GM18873 (cell line): ENCODE data around the gene TEX12.
"Not testable (repeated sequence)": the region's sequence is repeated elsewhere in the genome, so short reads cannot be mapped to it uniquely, and the experiment has no call there.

Source experiments
- ATAC-seq: cut with Tn5 transposase; IDR thresholded peaks from one replicate; pipeline ENCODE4 v1.9.1; 2021; ENCODE audit warnings: mild to moderate bottlenecking, moderate library complexity, moderate number of reproducible peaks; ENCODE audit not compliant: unreplicated experiment, low FRiP score

TEX12 gene

DNA sequence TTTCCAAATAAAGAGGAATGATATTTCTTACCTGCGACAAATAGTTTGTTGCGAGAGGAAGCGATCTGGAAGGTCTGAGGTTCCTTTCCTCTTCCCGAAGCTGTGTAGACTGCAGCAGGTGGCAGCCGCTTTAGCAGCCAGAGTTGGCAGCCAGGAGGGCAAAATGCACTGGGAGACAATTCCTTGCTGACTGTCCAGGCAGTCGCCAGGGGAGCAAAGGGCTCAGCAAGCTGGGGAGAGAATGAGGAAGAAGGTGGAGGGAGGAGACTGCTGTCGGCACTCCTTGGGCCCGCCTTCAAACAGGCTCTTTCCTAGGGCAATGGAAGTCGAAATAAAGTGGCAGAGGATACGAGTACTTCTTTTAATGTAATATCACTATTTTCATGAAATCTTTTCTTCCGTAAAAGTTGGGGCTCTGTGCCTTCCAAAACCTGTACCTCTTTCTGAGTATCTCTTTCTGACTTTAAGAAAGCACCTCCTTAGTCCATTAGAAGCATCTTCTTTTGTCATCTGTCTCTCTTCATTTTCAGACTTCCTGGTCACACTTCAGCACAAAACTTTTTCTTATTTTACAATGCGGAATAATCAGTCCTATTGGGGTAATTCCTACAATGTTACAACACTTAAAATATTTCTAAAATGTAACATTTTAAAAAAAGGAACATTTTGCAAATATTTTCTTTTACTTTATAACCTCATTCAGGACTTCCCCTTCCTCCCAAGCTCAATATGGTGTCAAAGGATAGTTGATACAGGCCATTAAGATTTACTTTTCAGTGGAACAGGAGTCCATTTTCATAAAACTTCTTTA, 3.1 kb upstream of the TEX12 start, which contains the start of gene IL18:
IL18 (minus strand) TSS at position 220 of the 811 bp plus-strand sequence. CDS start 9,041 bp downstream, outside the sequence.
- no peak for ATAC-seq

GRCh38 chr11:112165049-112165448, 2.1 kb upstream of the TEX12 start:
- ATAC-seq, result no peak

DNA sequence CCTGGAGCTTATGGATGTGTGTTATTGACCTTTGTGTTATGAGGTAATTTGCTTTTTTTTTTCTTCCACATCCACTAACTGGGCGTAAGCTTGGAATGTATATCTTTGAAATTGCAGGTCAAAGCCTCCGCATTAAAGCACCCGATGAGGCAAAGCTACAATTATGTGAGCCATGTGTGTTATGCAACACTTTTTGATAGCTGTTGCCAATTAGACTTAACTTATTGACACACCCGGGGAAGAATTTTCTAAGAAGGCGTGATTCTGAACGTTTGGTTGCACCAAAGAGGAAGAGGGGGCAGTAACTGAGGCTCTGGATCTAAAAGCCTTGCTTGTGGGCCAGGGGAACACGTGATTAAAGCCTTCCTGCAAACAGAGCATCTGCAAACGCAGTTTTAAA, 610 bp upstream of the TEX12 start:
- no peak for ATAC-seq

- ATAC-seq, result no peak
Observed at GRCh38 chr11:112172362-112172994, 5.3 kb downstream of the TEX12 start.

- ATAC-seq, result no peak
Observed at GRCh38 chr11:112173152-112173551, 6.0 kb downstream of the TEX12 start.

GRCh38 chr11:112174789-112175598, 7.8 kb downstream of the TEX12 start, which contains the start of gene BCO2:
BCO2 (plus strand) TSS chr11:112175512; CDS start chr11:112175602, 90 bp downstream.
- no peak for ATAC-seq

GRCh38 chr11:112175599-112175952, 8.4 kb downstream of the TEX12 start:
- ATAC-seq, result no peak

DNA sequence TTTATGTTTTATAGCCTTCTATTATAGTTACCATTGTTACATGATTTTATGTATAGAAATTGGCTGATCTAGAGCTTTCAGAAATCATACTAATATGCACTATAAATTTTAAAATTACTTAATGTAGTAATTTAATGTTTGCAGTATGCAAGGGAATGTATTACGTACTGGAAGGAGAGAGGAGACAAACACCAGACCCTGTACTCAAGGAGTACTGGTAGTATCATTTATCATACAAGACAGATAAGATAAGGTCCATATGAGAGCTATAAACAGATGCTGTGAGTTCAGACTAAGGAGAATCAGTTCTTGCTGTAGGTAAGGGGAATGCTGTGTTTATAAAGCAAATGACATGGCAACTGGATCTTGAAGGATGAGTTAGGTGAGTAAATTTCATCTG, 8.9 kb downstream of the TEX12 start:
- ATAC-seq, result no peak

GRCh38 chr11:112177589-112177988, 10.4 kb downstream of the TEX12 start:
- no peak for ATAC-seq

GRCh38 chr11:112178428-112178827, 11.3 kb downstream of the TEX12 start:
- no peak for ATAC-seq

GRCh38 chr11:112178936-112179335, 11.8 kb downstream of the TEX12 start:
- no peak for ATAC-seq

- peak; percentile 63 for ATAC-seq
Observed at GRCh38 chr11:112179601-112180000, 12.4 kb downstream of the TEX12 start.

- no peak for ATAC-seq
Observed at GRCh38 chr11:112182867-112183266, 15.7 kb downstream of the TEX12 start.

DNA sequence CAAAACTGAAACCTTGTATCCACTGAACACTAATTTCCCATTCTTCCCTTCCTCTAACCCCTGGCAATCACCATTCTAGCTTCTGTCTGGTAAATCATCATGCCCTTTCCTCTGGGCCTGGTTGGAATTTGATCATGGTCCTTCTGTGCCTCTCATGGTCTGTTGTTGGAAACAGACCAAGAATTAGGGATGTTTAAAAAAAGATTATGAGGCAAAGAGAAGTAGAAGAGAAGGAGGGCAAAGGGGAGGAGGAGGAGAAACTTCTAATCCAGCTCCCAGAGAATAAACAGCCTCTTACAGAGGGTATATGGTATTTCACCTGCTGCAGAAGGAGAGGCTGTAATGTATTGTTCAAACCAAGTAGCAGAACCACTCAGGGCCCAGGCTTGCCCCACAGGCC, 18.7 kb downstream of the TEX12 start:
- no peak for ATAC-seq

DNA sequence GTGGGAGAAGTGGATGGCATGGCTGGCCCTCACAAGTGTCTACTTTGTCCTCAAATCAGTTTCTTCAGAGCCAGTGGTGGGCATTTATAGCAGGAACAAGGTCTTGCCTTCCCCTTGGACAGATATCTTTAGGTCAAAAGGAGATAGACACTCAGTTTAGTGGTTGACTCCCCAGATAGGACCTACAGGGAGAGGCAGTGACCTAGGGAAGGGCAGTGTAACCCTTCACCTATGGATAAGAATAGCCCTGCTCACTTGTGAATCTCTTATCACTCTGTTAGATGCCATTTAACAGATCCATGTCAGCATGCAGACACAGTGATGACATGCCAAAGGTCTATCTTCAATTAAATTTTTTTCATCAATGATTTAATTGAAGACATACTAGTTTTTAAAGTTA, 19.1 kb downstream of the TEX12 start:
- ATAC-seq, result no peak

- not testable (repeated sequence) for ATAC-seq
Observed at GRCh38 chr11:112195113-112195512, 27.9 kb downstream of the TEX12 start.

GRCh38 chr11:112195951-112196351, 28.8 kb downstream of the TEX12 start:
- ATAC-seq, result no peak

GRCh38 chr11:112196519-112197087, 29.4 kb downstream of the TEX12 start:
- no peak for ATAC-seq

DNA sequence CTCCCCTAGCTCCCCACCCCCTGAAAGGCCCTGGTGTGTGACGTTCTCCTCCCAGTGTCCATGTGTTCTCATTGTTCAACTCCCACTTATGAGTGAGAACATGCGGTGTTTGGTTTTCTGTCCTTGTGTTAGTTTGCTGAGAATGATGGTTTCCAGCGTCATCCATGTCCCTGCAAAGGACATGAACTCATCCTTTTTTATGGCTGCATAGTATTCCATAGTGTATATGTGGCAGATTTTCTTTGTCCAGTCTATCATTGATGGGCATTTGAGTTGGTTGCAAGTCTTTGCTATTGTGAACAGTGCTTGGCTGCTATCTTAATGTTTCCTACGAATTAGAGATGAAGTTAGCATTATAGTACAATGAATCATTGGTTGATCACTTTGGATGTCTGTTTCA, 31.9 kb downstream of the TEX12 start:
- not testable (repeated sequence) for ATAC-seq

DNA sequence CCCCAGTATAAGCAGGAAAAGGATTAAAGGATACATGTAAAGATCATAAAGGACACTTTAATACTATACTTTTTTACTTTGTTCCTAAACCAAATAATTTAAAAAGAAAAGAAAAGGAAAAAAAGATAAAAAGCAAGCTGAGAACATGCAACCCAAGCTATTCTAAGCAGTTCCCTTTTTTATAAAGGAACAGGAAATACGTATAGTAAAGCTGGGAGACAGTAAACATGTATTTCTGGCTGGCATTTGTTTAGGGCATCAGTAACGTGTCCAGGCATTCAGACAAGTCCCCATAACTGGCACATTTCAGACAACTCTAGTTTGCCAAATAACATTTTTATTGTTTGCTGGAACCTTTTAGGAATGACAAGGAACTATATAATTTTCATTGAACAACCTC, 33.1 kb downstream of the TEX12 start:
- ATAC-seq, result no peak

- no peak for ATAC-seq
Observed at GRCh38 chr11:112206071-112206470, 38.9 kb downstream of the TEX12 start.
